Loucy (cell line): ENCODE measurements around the gene HOXC4.

Experiments
- EZH2phosphoT487 ChIP-seq: fragments of 200-600 bp; IDR thresholded peaks from 2 replicates; pipeline ENCODE4 v1.6.1; 2018; ENCODE audit warnings: antibody characterized with exemption, mild to moderate bottlenecking, moderate library complexity, borderline replicate concordance
- TF ChIP-seq, protein P1 (sequence below): fragments of 200-600 bp; sonication (generic); conservative IDR thresholded peaks from 2 replicates; pipeline ENCODE4 v1.5.1; 2014; ENCODE audit warnings: mild to moderate bottlenecking, antibody characterized with exemption, low read length

DNA sequence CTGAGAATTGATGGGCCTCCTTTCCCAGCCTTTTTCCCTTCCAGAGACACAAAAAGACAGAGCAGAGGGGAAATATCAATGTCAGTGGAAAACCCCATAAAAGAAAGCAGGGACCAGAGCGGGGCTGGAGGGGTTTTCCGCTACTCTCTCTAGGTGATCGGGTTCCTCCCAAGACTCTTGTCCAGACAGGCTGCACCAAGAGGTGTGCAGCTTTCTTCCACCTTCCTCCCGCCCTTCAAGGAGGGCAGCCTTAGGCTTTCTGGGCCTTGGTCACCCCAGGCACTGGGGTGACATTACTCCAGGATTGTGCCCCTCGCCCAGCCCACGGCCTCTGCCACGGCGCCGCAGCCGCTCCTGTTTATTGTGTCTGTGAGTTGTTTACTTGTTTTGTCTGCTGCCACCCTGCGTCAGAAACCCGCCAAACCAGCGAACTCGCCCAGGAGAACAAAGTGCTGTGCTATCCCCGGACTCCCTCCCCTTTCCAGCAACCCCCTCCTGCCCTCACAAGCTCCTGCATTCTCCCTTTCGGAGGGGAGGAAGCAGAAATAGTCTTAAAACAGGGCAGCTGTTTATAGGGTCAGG is 32.1 kb upstream of the HOXC4 start:
- TF ChIP-seq, protein P1, sequence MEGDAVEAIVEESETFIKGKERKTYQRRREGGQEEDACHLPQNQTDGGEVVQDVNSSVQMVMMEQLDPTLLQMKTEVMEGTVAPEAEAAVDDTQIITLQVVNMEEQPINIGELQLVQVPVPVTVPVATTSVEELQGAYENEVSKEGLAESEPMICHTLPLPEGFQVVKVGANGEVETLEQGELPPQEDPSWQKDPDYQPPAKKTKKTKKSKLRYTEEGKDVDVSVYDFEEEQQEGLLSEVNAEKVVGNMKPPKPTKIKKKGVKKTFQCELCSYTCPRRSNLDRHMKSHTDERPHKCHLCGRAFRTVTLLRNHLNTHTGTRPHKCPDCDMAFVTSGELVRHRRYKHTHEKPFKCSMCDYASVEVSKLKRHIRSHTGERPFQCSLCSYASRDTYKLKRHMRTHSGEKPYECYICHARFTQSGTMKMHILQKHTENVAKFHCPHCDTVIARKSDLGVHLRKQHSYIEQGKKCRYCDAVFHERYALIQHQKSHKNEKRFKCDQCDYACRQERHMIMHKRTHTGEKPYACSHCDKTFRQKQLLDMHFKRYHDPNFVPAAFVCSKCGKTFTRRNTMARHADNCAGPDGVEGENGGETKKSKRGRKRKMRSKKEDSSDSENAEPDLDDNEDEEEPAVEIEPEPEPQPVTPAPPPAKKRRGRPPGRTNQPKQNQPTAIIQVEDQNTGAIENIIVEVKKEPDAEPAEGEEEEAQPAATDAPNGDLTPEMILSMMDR: no peak
- TF ChIP-seq EZH2phosphoT487: no peak
